Loucy (cell line): Measurements from ENCODE around the gene SAMD15.

Experiments
- H2AFZ ChIP-seq: fragments of 200-600 bp; sonication (generic); 2 replicates; pipeline ENCODE4 v1.6.0; 2016; ENCODE audit warnings: antibody characterized with exemption, mild to moderate bottlenecking, low read length, moderate library complexity
- H3F3A ChIP-seq: fragments of 200-600 bp; 2 replicates; pipeline ENCODE4 v1.6.0; 2016; ENCODE audit warnings: antibody characterized with exemption, low read depth, mild to moderate bottlenecking
- H3K27me3 ChIP-seq: fragments of 200-600 bp; sonication (generic); 2 replicates; pipeline ENCODE4 v1.6.1; 2014; ENCODE audit warnings: low read length, mild to moderate bottlenecking; ENCODE audit not compliant: insufficient read depth, poor library complexity, severe bottlenecking
- H3K36me3 ChIP-seq: fragments of 200-600 bp; sonication (generic); 2 replicates; pipeline ENCODE4 v1.6.1; 2016; ENCODE audit warnings: low read length; ENCODE audit not compliant: insufficient read depth
- H3K4me1 ChIP-seq: fragments of 200-600 bp; sonication (generic); 2 replicates; pipeline ENCODE4 v1.5.1; 2014; ENCODE audit warnings: low read length, mild to moderate bottlenecking; ENCODE audit not compliant: insufficient read depth, poor library complexity, severe bottlenecking
- H3K4me2 ChIP-seq: fragments of 200-600 bp; sonication (generic); 2 replicates; pipeline ENCODE4 v1.6.0; 2014; ENCODE audit warnings: antibody characterized with exemption, low read length, low read depth, mild to moderate bottlenecking; ENCODE audit not compliant: poor library complexity, severe bottlenecking
- H3K4me3 ChIP-seq: fragments of 200-600 bp; sonication (generic); 2 replicates; pipeline ENCODE4 v1.5.1; 2014; ENCODE audit warnings: low read length, mild to moderate bottlenecking, mixed read lengths; ENCODE audit not compliant: poor library complexity, severe bottlenecking
- H3K79me2 ChIP-seq: fragments of 200-600 bp; sonication (generic); 2 replicates; pipeline ENCODE4 v1.6.1; 2014; ENCODE audit warnings: low read length; ENCODE audit not compliant: insufficient read depth
- H3K9ac ChIP-seq: fragments of 200-600 bp; sonication (generic); 2 replicates; pipeline ENCODE4 v1.6.0; 2014; ENCODE audit warnings: mild to moderate bottlenecking, low read depth, low read length, moderate library complexity; ENCODE audit not compliant: poor library complexity, severe bottlenecking
- H3K9me2 ChIP-seq: fragments of 200-600 bp; sonication (generic); replicated peaks from 2 replicates; pipeline ENCODE4 v1.6.1; 2016; ENCODE audit warnings: low read depth, low read length, mixed read lengths
- H3K9me3 ChIP-seq: fragments of 200-600 bp; sonication (generic); 2 replicates; pipeline ENCODE4 v1.6.1; 2014; ENCODE audit warnings: mild to moderate bottlenecking, antibody characterized with exemption, low read length, low read depth; ENCODE audit not compliant: insufficient read depth
- H4K20me1 ChIP-seq: fragments of 200-600 bp; sonication (generic); 2 replicates; pipeline ENCODE4 v1.6.0; 2014; ENCODE audit warnings: antibody characterized with exemption, low read length, mild to moderate bottlenecking; ENCODE audit not compliant: insufficient read depth, poor library complexity, severe bottlenecking
- EZH2phosphoT487 ChIP-seq: fragments of 200-600 bp; IDR thresholded peaks from 2 replicates; pipeline ENCODE4 v1.6.1; 2018; ENCODE audit warnings: antibody characterized with exemption, mild to moderate bottlenecking, moderate library complexity, borderline replicate concordance
- TF ChIP-seq, protein P1 (sequence below): fragments of 200-600 bp; sonication (generic); conservative IDR thresholded peaks from 2 replicates; pipeline ENCODE4 v1.5.1; 2014; ENCODE audit warnings: mild to moderate bottlenecking, antibody characterized with exemption, low read length

SAMD15 gene

GRCh38 chr14:77438596-77438995, 61.4 kb downstream of the SAMD15 start:
- no peaks in the 10 kb centered on the region for H3F3A ChIP-seq
- no peaks in the 10 kb centered on the region for H3K79me2 ChIP-seq
- H2AFZ ChIP-seq: no peak overlapping the region
- peaks cover 39% of the 10 kb centered on the region; the same call in 1 of the 2 replicates for H3K36me3 ChIP-seq
- H3K4me3 ChIP-seq: no peak overlapping the region
- no peaks in the 10 kb centered on the region for H4K20me1 ChIP-seq
- no peaks in the 10 kb centered on the region for H3K27me3 ChIP-seq
- H3K9me2 ChIP-seq: no peaks in the 10 kb centered on the region
- H3K9me3 ChIP-seq: no peaks in the 10 kb centered on the region
- H3K4me1 ChIP-seq: no peaks in the 10 kb centered on the region
- TF ChIP-seq, protein P1, sequence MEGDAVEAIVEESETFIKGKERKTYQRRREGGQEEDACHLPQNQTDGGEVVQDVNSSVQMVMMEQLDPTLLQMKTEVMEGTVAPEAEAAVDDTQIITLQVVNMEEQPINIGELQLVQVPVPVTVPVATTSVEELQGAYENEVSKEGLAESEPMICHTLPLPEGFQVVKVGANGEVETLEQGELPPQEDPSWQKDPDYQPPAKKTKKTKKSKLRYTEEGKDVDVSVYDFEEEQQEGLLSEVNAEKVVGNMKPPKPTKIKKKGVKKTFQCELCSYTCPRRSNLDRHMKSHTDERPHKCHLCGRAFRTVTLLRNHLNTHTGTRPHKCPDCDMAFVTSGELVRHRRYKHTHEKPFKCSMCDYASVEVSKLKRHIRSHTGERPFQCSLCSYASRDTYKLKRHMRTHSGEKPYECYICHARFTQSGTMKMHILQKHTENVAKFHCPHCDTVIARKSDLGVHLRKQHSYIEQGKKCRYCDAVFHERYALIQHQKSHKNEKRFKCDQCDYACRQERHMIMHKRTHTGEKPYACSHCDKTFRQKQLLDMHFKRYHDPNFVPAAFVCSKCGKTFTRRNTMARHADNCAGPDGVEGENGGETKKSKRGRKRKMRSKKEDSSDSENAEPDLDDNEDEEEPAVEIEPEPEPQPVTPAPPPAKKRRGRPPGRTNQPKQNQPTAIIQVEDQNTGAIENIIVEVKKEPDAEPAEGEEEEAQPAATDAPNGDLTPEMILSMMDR: no peak
- TF ChIP-seq EZH2phosphoT487: no peak
- H3K9ac ChIP-seq: no peak overlapping the region
- H3K4me2 ChIP-seq: no peak overlapping the region

DNA sequence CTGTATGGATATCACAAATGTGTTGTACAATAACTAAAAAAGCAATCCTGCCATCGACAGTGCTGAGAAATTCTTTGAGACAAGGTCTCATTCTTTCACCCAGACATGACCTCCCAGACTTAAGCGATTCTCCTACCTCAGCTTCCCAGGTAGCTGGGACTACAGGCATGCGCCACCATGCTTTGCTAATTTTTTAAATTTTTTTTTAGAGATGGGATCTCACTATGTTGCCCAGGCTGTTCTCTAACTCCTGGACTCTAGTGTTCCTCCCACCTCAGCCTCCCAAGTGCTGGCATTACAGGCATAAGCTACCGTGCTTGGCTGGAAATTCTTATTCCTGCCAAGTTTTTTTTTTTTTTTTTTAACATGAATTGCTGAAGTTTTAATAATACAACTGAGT, 62.7 kb downstream of the SAMD15 start:
- H3K27me3 ChIP-seq: no peaks in the 10 kb centered on the region
- no peak for TF ChIP-seq EZH2phosphoT487

More for the DNA sequence above, 62.7 kb downstream of the SAMD15 start:
- Histone ChIP-seq H3K36me3 (peaks cover 30% of the 10 kb centered on the region; the same call in 1 of the 2 replicates), H3K4me2 (no peak overlapping the region), H3F3A (no peaks in the 10 kb centered on the region), H3K4me1 (no peaks in the 10 kb centered on the region), H2AFZ (no peak overlapping the region), H4K20me1 (no peaks in the 10 kb centered on the region), H3K9me3 (no peaks in the 10 kb centered on the region), H3K9me2 (no peaks in the 10 kb centered on the region), H3K79me2 (no peaks in the 10 kb centered on the region), H3K9ac (no peak overlapping the region), H3K4me3 (no peak overlapping the region)
